ENCODE data around the gene YLPM1.

The YLPM1 gene

GRCh38 chr14:74846168-74846567 lies 83.1 kb downstream of the YLPM1 start:
- DNase-seq = no peak

GRCh38 chr14:74846968-74847665 lies 84.0 kb downstream of the YLPM1 start:
- no peak for DNase-seq

- peak; percentile 30 for DNase-seq
These were observed 85.7 kb downstream of the YLPM1 start for GRCh38 chr14:74848768-74849167.

GRCh38 chr14:74852922-74853530 lies 89.9 kb downstream of the YLPM1 start:
- DNase-seq = no peak

GRCh38 chr14:74853581-74853980 lies 90.5 kb downstream of the YLPM1 start:
- DNase-seq = no peak

- DNase-seq = no peak
These were observed 91.9 kb downstream of the YLPM1 start for GRCh38 chr14:74855021-74855420.

GRCh38 chr14:74855945-74856344 lies 92.8 kb downstream of the YLPM1 start:
- DNase-seq = no peak

GRCh38 chr14:74856366-74856765 lies 93.2 kb downstream of the YLPM1 start:
- no peak for DNase-seq

- DNase-seq = no peak
These were observed 94.9 kb downstream of the YLPM1 start for GRCh38 chr14:74858022-74858421.

GRCh38 chr14:74859757-74860552 lies 96.8 kb downstream of the YLPM1 start:
- no peak for DNase-seq

- peak; percentile 80 for DNase-seq
These were observed 98.0 kb downstream of the YLPM1 start for GRCh38 chr14:74860899-74861733.

GRCh38 chr14:74861734-74862090 lies 98.6 kb downstream of the YLPM1 start:
- DNase-seq = no peak

- DNase-seq = peak; percentile 93
These were observed 100.2 kb downstream of the YLPM1 start for GRCh38 chr14:74863274-74863673.

GRCh38 chr14:74864198-74864597 lies 101.1 kb downstream of the YLPM1 start:
- DNase-seq = peak; percentile 63

- no peak for DNase-seq
These were observed 102.0 kb downstream of the YLPM1 start for GRCh38 chr14:74865156-74865555.

GRCh38 chr14:74866708-74867389 lies 103.7 kb downstream of the YLPM1 start:
- DNase-seq = no peak

- peak; percentile 48 for DNase-seq
These were observed 104.6 kb downstream of the YLPM1 start for GRCh38 chr14:74867673-74868072.

GRCh38 chr14:74868739-74869138 lies 105.6 kb downstream of the YLPM1 start:
- no peak for DNase-seq

- DNase-seq = no peak
These were observed 108.7 kb downstream of the YLPM1 start for GRCh38 chr14:74871819-74872218.

- no peak for DNase-seq
These were observed 112.1 kb downstream of the YLPM1 start for GRCh38 chr14:74875204-74875603.

GRCh38 chr14:74875941-74876913 lies 113.1 kb downstream of the YLPM1 start, which contains the start of gene PROX2:
PROX2 (minus strand) TSS chr14:74876145; CDS start chr14:74863834, 12,311 bp downstream.
- DNase-seq = peak; percentile 37
